ENCODE data around the gene PSME2.

The PSME2 gene

GRCh38 chr14:24129410-24129998 is 16.9 kb downstream of the PSME2 start:
- no peak overlapping the region for H3K4me3 ChIP-seq (ENCODE audit: low read depth, low read length)
- no peak for DNase-seq (ENCODE audit: low read depth)
- TF ChIP-seq, protein P1, sequence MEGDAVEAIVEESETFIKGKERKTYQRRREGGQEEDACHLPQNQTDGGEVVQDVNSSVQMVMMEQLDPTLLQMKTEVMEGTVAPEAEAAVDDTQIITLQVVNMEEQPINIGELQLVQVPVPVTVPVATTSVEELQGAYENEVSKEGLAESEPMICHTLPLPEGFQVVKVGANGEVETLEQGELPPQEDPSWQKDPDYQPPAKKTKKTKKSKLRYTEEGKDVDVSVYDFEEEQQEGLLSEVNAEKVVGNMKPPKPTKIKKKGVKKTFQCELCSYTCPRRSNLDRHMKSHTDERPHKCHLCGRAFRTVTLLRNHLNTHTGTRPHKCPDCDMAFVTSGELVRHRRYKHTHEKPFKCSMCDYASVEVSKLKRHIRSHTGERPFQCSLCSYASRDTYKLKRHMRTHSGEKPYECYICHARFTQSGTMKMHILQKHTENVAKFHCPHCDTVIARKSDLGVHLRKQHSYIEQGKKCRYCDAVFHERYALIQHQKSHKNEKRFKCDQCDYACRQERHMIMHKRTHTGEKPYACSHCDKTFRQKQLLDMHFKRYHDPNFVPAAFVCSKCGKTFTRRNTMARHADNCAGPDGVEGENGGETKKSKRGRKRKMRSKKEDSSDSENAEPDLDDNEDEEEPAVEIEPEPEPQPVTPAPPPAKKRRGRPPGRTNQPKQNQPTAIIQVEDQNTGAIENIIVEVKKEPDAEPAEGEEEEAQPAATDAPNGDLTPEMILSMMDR (conservative IDR thresholded peaks at IDR 0.05; ENCODE audit: low read depth, low read length) = no peak

GRCh38 chr14:24127673-24128072 is 18.7 kb downstream of the PSME2 start:
- DNase-seq (ENCODE audit: low read depth) = no peak
- H3K4me3 ChIP-seq (ENCODE audit: low read depth, low read length) = no peak overlapping the region
- TF ChIP-seq, protein P1 (conservative IDR thresholded peaks at IDR 0.05; ENCODE audit: low read depth, low read length) = no peak

DNA sequence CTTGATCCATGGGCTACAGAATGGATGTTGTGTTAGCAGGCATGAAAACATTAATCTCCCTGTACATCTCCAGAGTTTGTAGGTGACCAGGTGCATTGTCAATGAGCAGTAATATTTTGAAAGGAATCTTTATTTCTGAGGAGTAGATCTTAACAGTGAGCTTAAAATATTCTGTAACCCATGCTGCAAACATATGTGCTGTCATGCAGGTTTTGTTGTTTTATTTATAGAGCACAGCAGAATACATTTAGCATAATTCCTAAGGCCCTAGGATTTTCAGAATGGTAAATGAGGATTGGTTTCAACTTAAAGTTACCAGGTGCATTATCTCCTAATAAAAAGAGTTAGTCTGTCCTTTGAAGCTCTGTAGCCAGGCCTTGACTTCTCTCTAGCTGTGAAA is 19.5 kb downstream of the PSME2 start:
- no peak for DNase-seq (ENCODE audit: low read depth)
- no peak overlapping the region for H3K4me3 ChIP-seq (ENCODE audit: low read depth, low read length)
- TF ChIP-seq, protein P1 (conservative IDR thresholded peaks at IDR 0.05; ENCODE audit: low read depth, low read length) = no peak

- H3K4me3 ChIP-seq (ENCODE audit: low read depth, low read length) = no peak overlapping the region
- no peak for DNase-seq (ENCODE audit: low read depth)
- TF ChIP-seq, protein P1 (conservative IDR thresholded peaks at IDR 0.05; ENCODE audit: low read depth, low read length) = no peak
Measured at GRCh38 chr14:24123424-24124417, 22.7 kb downstream of the PSME2 start.

DNA sequence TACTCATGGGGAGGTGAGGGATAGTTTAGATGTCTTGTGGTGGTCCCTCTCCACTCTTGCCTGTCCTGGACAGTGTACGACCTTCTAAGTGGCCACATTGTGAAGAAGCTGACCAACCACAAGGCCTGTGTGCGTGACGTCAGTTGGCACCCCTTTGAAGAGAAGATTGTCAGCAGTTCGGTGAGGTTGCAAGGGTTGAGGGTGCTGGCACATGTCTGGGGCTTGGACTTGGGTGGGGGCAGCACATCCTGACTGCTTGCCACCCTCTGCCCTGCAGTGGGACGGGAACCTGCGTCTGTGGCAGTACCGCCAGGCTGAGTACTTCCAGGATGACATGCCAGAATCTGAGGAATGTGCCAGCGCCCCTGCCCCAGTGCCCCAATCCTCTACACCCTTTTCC is 23.5 kb downstream of the PSME2 start:
- TF ChIP-seq, protein P1 (conservative IDR thresholded peaks at IDR 0.05; ENCODE audit: low read depth, low read length) = no peak
- H3K4me3 ChIP-seq (ENCODE audit: low read depth, low read length) = no peak overlapping the region
- no peak for DNase-seq (ENCODE audit: low read depth)

- DNase-seq (ENCODE audit: low read depth) = no peak
Measured at GRCh38 chr14:24122416-24122815, 24.0 kb downstream of the PSME2 start.

More at GRCh38 chr14:24122416-24122815, 24.0 kb downstream of the PSME2 start:
- no peak overlapping the region for H3K4me3 ChIP-seq (ENCODE audit: low read depth, low read length)
- TF ChIP-seq, protein P1 (conservative IDR thresholded peaks at IDR 0.05; ENCODE audit: low read depth, low read length) = no peak

Measured in choroid plexus epithelial cell (primary cell).